GM03348 (cell line): ENCODE measurements around the gene B3GNT3.
A peak's percentile ranks its signal among the peaks of the same experiment; 100 is the strongest.

Experiments used
- DNase-seq: peaks from one replicate; pipeline ENCODE4 v3.0.0; 2012; ENCODE audit warnings: low spot score

Gene B3GNT3

GRCh38 chr19:17834350-17835181, 39.6 kb downstream of the B3GNT3 start:
- DNase-seq = no peak

GRCh38 chr19:17835182-17836006, 40.5 kb downstream of the B3GNT3 start:
- no peak for DNase-seq

- DNase-seq = no peak
Measured at GRCh38 chr19:17836530-17836929, 41.6 kb downstream of the B3GNT3 start.

- DNase-seq = no peak
Measured at GRCh38 chr19:17837972-17838371, 43.0 kb downstream of the B3GNT3 start.

- DNase-seq = no peak
Measured at GRCh38 chr19:17840019-17840418, 45.1 kb downstream of the B3GNT3 start.

GRCh38 chr19:17841371-17841809, 46.5 kb downstream of the B3GNT3 start:
- DNase-seq = no peak

- DNase-seq = peak; percentile 87
Measured at GRCh38 chr19:17841810-17842662, 47.1 kb downstream of the B3GNT3 start.

GRCh38 chr19:17842663-17843291, 47.8 kb downstream of the B3GNT3 start:
- DNase-seq = no peak

- no peak for DNase-seq
Measured at GRCh38 chr19:17843292-17843827, 48.4 kb downstream of the B3GNT3 start.

- no peak for DNase-seq
Measured at GRCh38 chr19:17843908-17844490, 49.1 kb downstream of the B3GNT3 start.

GRCh38 chr19:17846146-17846545, 51.2 kb downstream of the B3GNT3 start:
- DNase-seq = no peak

GRCh38 chr19:17847538-17848366, 52.8 kb downstream of the B3GNT3 start, which contains the start of gene JAK3:
Gene JAK3, minus strand, starts transcription at chr19:17847982. Its CDS starts 3,565 bp downstream, at chr19:17844417.
- peak; percentile 89 for DNase-seq

- DNase-seq = no peak
Measured at GRCh38 chr19:17848595-17849292, 53.8 kb downstream of the B3GNT3 start.

- no peak for DNase-seq
Measured at GRCh38 chr19:17854061-17854460, 59.1 kb downstream of the B3GNT3 start.

- DNase-seq = peak; percentile 90
Measured at GRCh38 chr19:17855280-17856152, 60.6 kb downstream of the B3GNT3 start.

- DNase-seq = peak; percentile 99
Measured at GRCh38 chr19:17859533-17860330, 64.8 kb downstream of the B3GNT3 start, which contains the start of gene RPL18A. Gene RPL18A, plus strand, starts transcription at chr19:17859910. Its CDS starts 47 bp downstream, at chr19:17859957.

- no peak for DNase-seq
Measured at GRCh38 chr19:17860331-17860992, 65.5 kb downstream of the B3GNT3 start.
